K562 (cell line): Measurements from ENCODE around the gene FSCN2. TPM values are rescaled to one million over a fixed set of nuclear protein-coding genes. Genes with fewer than 3 reads are reported as not detected.

Source experiments
- CBX2 ChIP-seq: fragments of 200-600 bp; sonication (generic); IDR thresholded peaks from one replicate; pipeline ENCODE4 v1.6.1; 2012; ENCODE audit warnings: mild to moderate bottlenecking, low read length, inconsistent platforms; ENCODE audit not compliant: insufficient read depth, poor library complexity, severe bottlenecking
- DPF2 ChIP-seq: fragments of 450-650 bp; IDR thresholded peaks from 2 replicates; pipeline ENCODE4 v1.6.1; 2016
- E2F6 ChIP-seq, 2 experiments: IDR thresholded peaks; 2 replicates each; pipeline ENCODE4 v1.6.1; 2011; ENCODE audit warnings: borderline replicate concordance in 1 of 2, control low read depth in 1 of 2, low read depth in 1 of 2, low read length in 1 of 2, mild to moderate bottlenecking in 1 of 2, mixed read lengths in 1 of 2, moderate library complexity in 1 of 2; ENCODE audit not compliant: insufficient read depth in 1 of 2, insufficient read length in 1 of 2, poor library complexity in 1 of 2, severe bottlenecking in 1 of 2; ENCODE audit errors: extremely low read depth in 1 of 2
- KDM1A ChIP-seq, 2 experiments: fragments of 450-650 bp; IDR thresholded peaks; 2 replicates each; pipeline ENCODE4 v1.6.1; 2016; ENCODE audit warnings: mild to moderate bottlenecking in 2 of 2
- MAX ChIP-seq: sonication (generic); formaldehyde crosslinking; IDR thresholded peaks from 2 replicates; pipeline ENCODE4 v1.9.0; 2022; ENCODE audit warnings: mild to moderate bottlenecking, missing genetic modification reagents
- MIER1 ChIP-seq: fragments of 450-650 bp; IDR thresholded peaks from 2 replicates; pipeline ENCODE4 v1.6.1; 2016; ENCODE audit warnings: antibody characterized with exemption, mild to moderate bottlenecking, low read depth
- NKRF ChIP-seq: fragments of 450-650 bp; IDR thresholded peaks from 2 replicates; pipeline ENCODE4 v1.6.1; 2016; ENCODE audit warnings: borderline replicate concordance
- NR2F6 ChIP-seq: fragments of 450-650 bp; formaldehyde crosslinking; IDR thresholded peaks from 2 replicates; pipeline ENCODE4 v1.4.0; 2020; ENCODE audit warnings: mild to moderate bottlenecking
- TAF9B ChIP-seq: fragments of 450-650 bp; IDR thresholded peaks from 2 replicates; pipeline ENCODE4 v1.6.1; 2018; ENCODE audit warnings: mild to moderate bottlenecking; ENCODE audit not compliant: partially characterized antibody
- ZBTB33 ChIP-seq: sonication (generic); formaldehyde crosslinking; IDR thresholded peaks from 2 replicates; pipeline ENCODE4 v1.8.1; 2023; ENCODE audit warnings: mild to moderate bottlenecking, missing genetic modification reagents
- polyA plus RNA-seq, 8 experiments: library from polyadenylated mRNA; depleted of rRNA in 4 of 8; stranded (reverse) in 5 of 8; unstranded in 3 of 8; fragments of >200 nt; fragmentation: Nextera tagmentation in 2 of 8; fragmentation: Illumina TruSeq in 1 of 8; extraction: Ambion mirVana in 2 of 8; extraction: Trizol in 1 of 8; gene quantifications; 2 replicates each; pipeline versions ENCODE4 v1.2.1 to v1.2.3, GENCODE V29; 2011 to 2014; ENCODE audit warnings: inconsistent platforms in 1 of 8, missing spikeins in 1 of 8
- total RNA-seq, 7 experiments: library from RNA; depleted of rRNA in 6 of 7; stranded (reverse); fragments of >200 nt in 6 of 7; fragmentation: Illumina TruSeq in 2 of 7; extraction: Trizol in 2 of 7; gene quantifications; 2 replicates each; pipeline versions ENCODE4 v1.2.1 to v1.2.3, GENCODE V29; 2011 to 2021; ENCODE audit warnings: low replicate concordance in 1 of 7

Gene FSCN2
- total and polyA plus RNA-seq, 9 of the 15 experiments (the other 6 are each of a cell fraction or from before 2014, with no cell fraction given): 0.08 TPM; not detected in 8

- TF ChIP-seq DPF2 (no peak), MIER1 (no peak), ZBTB33 (CRISPR knock-in tag) (peak; percentile 92), NR2F6 (CRISPR knock-in tag) (no peak), NKRF (no peak), TAF9B (no peak), E2F6 (IDR thresholded peaks at IDR 0.05; ENCODE audit: borderline replicate concordance in 1 of 2, extremely low read depth in 1 of 2, insufficient read depth in 1 of 2, insufficient read length in 1 of 2, low read depth in 1 of 2, low read length in 1 of 2, poor library complexity in 1 of 2, severe bottlenecking in 1 of 2) (peak in 1 of 2 experiments; percentile 39), MAX (CRISPR knock-in tag) (peak; percentile 47; the same call in 1 of the 2 replicates), CBX2 (no peak), KDM1A (IDR thresholded peaks at IDR 0.05) (peak; percentile 62 to 65)
- TF ChIP-seq, all 486 proteins: peak for 30
Observed at GRCh38 chr17:81493198-81494038, 34.8 kb upstream of the FSCN2 start (continued).
